ENCODE measurements around the gene C2orf81.

GRCh38 chr2:74424995-74425406 is 3.6 kb upstream of the C2orf81 start:
- TF ChIP-seq CTCF (IDR thresholded peaks at IDR 0.05; ENCODE audit: low read depth, low read length, poor library complexity, severe bottlenecking) = no peak
- TF ChIP-seq EZH2phosphoT487 (IDR thresholded peaks at IDR 0.05; ENCODE audit: borderline replicate concordance, low read length) = no peak

Data from DOHH2 (cell line).